ENCODE results near the gene ADGRG2. TPM values are rescaled to one million over a fixed set of nuclear protein-coding genes. Genes with fewer than 3 reads are reported as not detected.
A peak's percentile ranks its signal among the peaks of the same experiment; 100 is the strongest.

The ADGRG2 gene
- total and polyA plus RNA-seq, 8 donors = 0.30 to 2.6 (median 0.69) TPM

GRCh38 chrX:18994713-18995112, 127.6 kb downstream of the ADGRG2 start:
- FAIRE-seq = peak; percentile 20
- WGBS, 2 donors = 80 to 85% methylated on average over 3 of the region's 3 CpGs
- H3K27me3 ChIP-seq = no peaks in the 10 kb centered on the region

GRCh38 chrX:18992829-18993228, 129.4 kb downstream of the ADGRG2 start:
- TF ChIP-seq, protein P1, sequence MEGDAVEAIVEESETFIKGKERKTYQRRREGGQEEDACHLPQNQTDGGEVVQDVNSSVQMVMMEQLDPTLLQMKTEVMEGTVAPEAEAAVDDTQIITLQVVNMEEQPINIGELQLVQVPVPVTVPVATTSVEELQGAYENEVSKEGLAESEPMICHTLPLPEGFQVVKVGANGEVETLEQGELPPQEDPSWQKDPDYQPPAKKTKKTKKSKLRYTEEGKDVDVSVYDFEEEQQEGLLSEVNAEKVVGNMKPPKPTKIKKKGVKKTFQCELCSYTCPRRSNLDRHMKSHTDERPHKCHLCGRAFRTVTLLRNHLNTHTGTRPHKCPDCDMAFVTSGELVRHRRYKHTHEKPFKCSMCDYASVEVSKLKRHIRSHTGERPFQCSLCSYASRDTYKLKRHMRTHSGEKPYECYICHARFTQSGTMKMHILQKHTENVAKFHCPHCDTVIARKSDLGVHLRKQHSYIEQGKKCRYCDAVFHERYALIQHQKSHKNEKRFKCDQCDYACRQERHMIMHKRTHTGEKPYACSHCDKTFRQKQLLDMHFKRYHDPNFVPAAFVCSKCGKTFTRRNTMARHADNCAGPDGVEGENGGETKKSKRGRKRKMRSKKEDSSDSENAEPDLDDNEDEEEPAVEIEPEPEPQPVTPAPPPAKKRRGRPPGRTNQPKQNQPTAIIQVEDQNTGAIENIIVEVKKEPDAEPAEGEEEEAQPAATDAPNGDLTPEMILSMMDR (IDR thresholded peaks at IDR 0.05) = no peak
- ATAC-seq (peak; percentile 73 to 92 (median 78)), FAIRE-seq (no peak), DNase-seq (peak in 2 of 6 donors; percentile 43 to 45)
- Histone ChIP-seq H3K9me3 (no peaks in the 10 kb centered on the region), H3K27ac (no peak overlapping the region), H3K36me3 (no peaks in the 10 kb centered on the region), H3K4me1 (no peaks in the 10 kb centered on the region), H3K27me3 (no peaks in the 10 kb centered on the region), H3K4me3 (no peak overlapping the region)
- intact Hi-C loops (cut with DNase I) = no loop called here
- WGBS, 2 donors = 41 to 45% methylated on average over 7 of the region's 7 CpGs

More at GRCh38 chrX:18994713-18995112, 127.6 kb downstream of the ADGRG2 start:
- Histone ChIP-seq H3K36me3 (no peaks in the 10 kb centered on the region), H3K4me3 (no peak overlapping the region), H3K9me3 (no peaks in the 10 kb centered on the region), H3K4me1 (no peaks in the 10 kb centered on the region), H3K27ac (no peak overlapping the region)
- TF ChIP-seq, protein P1 (IDR thresholded peaks at IDR 0.05) = no peak
- ATAC-seq = no peak
- intact Hi-C loops (cut with DNase I) = no loop called here
- no peak for DNase-seq

- no peaks in the 10 kb centered on the region for H3K27me3 ChIP-seq
- no peaks in the 10 kb centered on the region for H3K9me3 ChIP-seq
- H3K27ac ChIP-seq = peak overlapping the region; percentile 86 to 93 (median 88)
- FAIRE-seq (no peak), ATAC-seq (no peak), DNase-seq (no peak)
- TF ChIP-seq, protein P1 (IDR thresholded peaks at IDR 0.05) = no peak
- WGBS, 2 donors = 1 to 37% methylated on average over 4 of the region's 4 CpGs
- H3K4me3 ChIP-seq = peak overlapping the region; percentile 40 to 61 (median 45)
- intact Hi-C loops (cut with DNase I) = no loop called here
- H3K4me1 ChIP-seq = no peaks in the 10 kb centered on the region
- no peaks in the 10 kb centered on the region for H3K36me3 ChIP-seq
These were observed 137.2 kb downstream of the ADGRG2 start for GRCh38 chrX:18985186-18985435.

DNA sequence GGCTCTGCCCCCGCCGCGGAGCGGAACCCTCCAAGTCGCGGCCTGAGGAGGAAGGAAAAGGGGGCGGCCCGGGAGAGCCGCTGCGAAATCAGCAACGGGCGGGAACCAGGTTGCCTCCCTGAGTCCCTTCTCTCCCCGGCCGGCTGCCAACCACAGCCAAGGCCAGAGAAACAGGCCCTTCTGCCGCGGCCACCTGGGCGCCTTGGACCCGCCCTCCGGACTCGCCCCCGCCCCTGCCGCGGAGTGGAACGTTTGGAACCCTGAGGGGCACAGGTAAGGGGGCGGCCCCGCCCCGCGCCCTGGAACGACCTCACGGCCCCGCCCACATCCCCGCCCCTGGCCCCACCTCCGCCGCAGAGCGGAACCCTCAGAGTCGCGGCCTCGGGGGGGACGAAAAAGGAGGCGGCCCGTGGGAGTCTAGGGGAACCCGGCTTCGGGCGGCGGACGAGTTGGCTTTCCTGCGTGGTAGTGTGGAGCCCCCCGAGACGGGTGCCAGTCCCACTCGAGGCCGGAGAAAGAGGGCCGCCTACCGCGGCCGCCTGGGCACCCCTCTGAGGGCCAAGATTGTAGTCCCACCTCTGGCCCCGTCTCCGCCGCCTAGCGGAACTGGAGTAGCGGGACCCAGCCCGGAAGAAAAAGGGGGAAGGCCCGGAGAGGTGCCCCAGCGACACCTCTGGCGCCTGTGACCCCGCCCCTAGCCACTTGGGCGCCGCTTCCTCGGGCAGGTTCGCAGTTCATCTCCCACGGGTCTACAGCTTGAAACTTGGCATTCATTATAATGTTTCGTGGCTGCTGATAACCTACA, 137.7 kb downstream of the ADGRG2 start:
- Histone ChIP-seq H3K4me3 (peak overlapping the region; percentile 40 to 61 (median 45)), H3K27ac (peak overlapping the region; percentile 86 to 93 (median 88)), H3K27me3 (no peaks in the 10 kb centered on the region), H3K36me3 (no peaks in the 10 kb centered on the region), H3K9me3 (no peaks in the 10 kb centered on the region), H3K4me1 (peaks cover 0 to 3% (median 0%) of the 10 kb centered on the region in 3 donors)
- 1 to 15% methylated on average over 43 to 71 of the region's 71 CpGs for WGBS, 2 donors
- no peak for FAIRE-seq
- peak; percentile 86 to 93 (median 90) for DNase-seq
- peak; percentile 93 to 97 (median 94) for ATAC-seq
- intact Hi-C loops (cut with DNase I) = no loop called here
- TF ChIP-seq, protein P1 (IDR thresholded peaks at IDR 0.05) = peak in 3 of 4 donors; percentile 19 to 32 (median 28)
